Measurements from ENCODE around the gene HYLS1. TPM values are rescaled to one million over a fixed set of nuclear protein-coding genes. Genes with fewer than 3 reads are reported as not detected.

Gene HYLS1
- total RNA-seq, 2 experiments from 2014 or later = 7.2 to 9.3 TPM

GRCh38 chr11:125945011-125945796 lies 57.7 kb downstream of the HYLS1 start:
- Mint-ChIP-seq H3K36me3 (ENCODE audit: low read depth) (no peaks in the 10 kb centered on the region), H3K4me3 (no peak overlapping the region), H3K27ac (no peak overlapping the region), H3K9me3 (ENCODE audit: low read depth) (no peaks in the 10 kb centered on the region), H3K4me1 (peaks cover 5% of the 10 kb centered on the region), H3K27me3 (no peaks in the 10 kb centered on the region)
- DNase-seq = no peak
- no peak for ATAC-seq
- intact Hi-C loops (cut with DNase I, micrococcal nuclease) = no loop called here
- CTCF ChIA-PET = interaction anchor here (0.5 to 4.2 kb wide), 2 partner anchors 194 to 248 kb away, joined by 3 to 25 read pairs; no protein-coding TSS in a partner anchor
- POLR2A ChIA-PET = no interaction called here

DNA sequence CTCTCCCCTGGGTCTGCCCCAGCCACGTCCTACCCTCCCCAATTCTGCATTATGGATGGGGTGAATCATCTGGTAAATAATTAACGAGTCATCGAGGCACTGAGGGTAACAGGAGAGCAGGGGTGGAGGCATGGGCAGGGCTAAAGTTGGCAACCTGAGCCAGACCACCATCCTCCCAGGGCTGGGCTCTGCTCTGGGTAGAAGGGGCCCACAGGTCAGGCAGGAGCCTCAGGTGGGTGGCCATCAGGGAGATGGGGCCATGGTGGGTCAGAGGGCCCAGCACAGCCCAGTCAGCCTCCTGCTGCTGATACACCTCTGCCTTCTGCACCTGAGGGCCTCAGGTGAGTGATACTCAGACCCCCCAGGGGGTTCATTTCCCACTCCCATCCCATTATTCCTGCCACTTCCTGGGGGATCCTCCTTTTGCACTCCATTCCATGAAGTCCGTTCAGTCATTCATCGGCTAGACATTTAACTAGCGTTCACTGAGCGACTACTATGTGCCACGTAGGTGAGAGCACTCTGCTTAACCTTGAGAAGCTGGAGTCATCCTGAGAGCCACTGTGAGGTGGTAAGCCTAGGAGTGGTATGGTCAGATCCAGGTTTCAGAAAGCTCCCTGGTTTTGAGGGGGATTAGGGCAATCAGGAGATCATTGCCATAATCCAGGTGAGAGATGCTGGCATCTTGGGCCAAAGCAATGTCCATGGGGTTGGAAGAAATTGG lies 58.5 kb downstream of the HYLS1 start, which contains the start of gene VSIG10L2:
TSS of gene VSIG10L2 (plus strand) at position 248 of the 724 bp plus-strand sequence. CDS start at position 260, 12 bp downstream.
- no peak for ATAC-seq
- ChIA-PET POLR2A (no interaction called here), CTCF (no interaction called here)
- no peaks in the 10 kb centered on the region for H3K9me3 Mint-ChIP-seq (ENCODE audit: low read depth)
- intact Hi-C loops (cut with DNase I, micrococcal nuclease) = no loop called here
- H3K27ac Mint-ChIP-seq = no peak within 1 kb of the TSS
- no peak within 1 kb of the TSS for H3K4me3 Mint-ChIP-seq
- H3K4me1 Mint-ChIP-seq = peaks cover 5% of the 10 kb centered on the region
- no peak for DNase-seq
- H3K36me3 Mint-ChIP-seq (ENCODE audit: low read depth) = no peaks in the 10 kb centered on the region
- H3K27me3 Mint-ChIP-seq = no peaks in the 10 kb centered on the region

- CTCF ChIA-PET = no interaction called here
- no peak for DNase-seq
- POLR2A ChIA-PET = no interaction called here
Observed at GRCh38 chr11:125946712-125947418, 59.4 kb downstream of the HYLS1 start.

GRCh38 chr11:125947419-125948277 lies 60.2 kb downstream of the HYLS1 start:
- Mint-ChIP-seq H3K4me3 (no peak overlapping the region), H3K27ac (no peak overlapping the region), H3K4me1 (no peaks in the 10 kb centered on the region), H3K36me3 (ENCODE audit: low read depth) (no peaks in the 10 kb centered on the region), H3K27me3 (peaks cover 4% of the 10 kb centered on the region), H3K9me3 (ENCODE audit: low read depth) (no peaks in the 10 kb centered on the region)
- POLR2A ChIA-PET = no interaction called here
- ATAC-seq (no peak), DNase-seq (no peak)
- intact Hi-C loops (cut with DNase I, micrococcal nuclease) = no loop called here
- CTCF ChIA-PET = interaction anchor here (0.5 kb wide), 1 partner anchor 272 kb away, joined by 3 read pairs; no protein-coding TSS in a partner anchor

More at GRCh38 chr11:125946712-125947418, 59.4 kb downstream of the HYLS1 start:
- Mint-ChIP-seq H3K27me3 (peaks cover 4% of the 10 kb centered on the region), H3K4me1 (peaks cover 5% of the 10 kb centered on the region), H3K36me3 (ENCODE audit: low read depth) (no peaks in the 10 kb centered on the region), H3K9me3 (ENCODE audit: low read depth) (no peaks in the 10 kb centered on the region), H3K27ac (no peak overlapping the region), H3K4me3 (no peak overlapping the region)
- intact Hi-C loops (cut with DNase I, micrococcal nuclease) = no loop called here
- no peak for ATAC-seq

- ChIA-PET POLR2A (no interaction called here), CTCF (interaction anchor here (0.5 kb wide), 1 partner anchor 271 kb away, joined by 3 read pairs; no protein-coding TSS in a partner anchor)
- Mint-ChIP-seq H3K4me1 (no peaks in the 10 kb centered on the region), H3K9me3 (ENCODE audit: low read depth) (no peaks in the 10 kb centered on the region), H3K27ac (no peak overlapping the region), H3K27me3 (peaks cover 4% of the 10 kb centered on the region), H3K36me3 (ENCODE audit: low read depth) (no peaks in the 10 kb centered on the region), H3K4me3 (no peak overlapping the region)
- intact Hi-C loops (cut with DNase I, micrococcal nuclease) = no loop called here
- no peak for DNase-seq
- ATAC-seq = no peak
Observed at GRCh38 chr11:125948278-125949051, 61.0 kb downstream of the HYLS1 start.

GRCh38 chr11:125949271-125950177 lies 62.1 kb downstream of the HYLS1 start:
- ChIA-PET POLR2A (no interaction called here), CTCF (no interaction called here)
- ATAC-seq (no peak), DNase-seq (no peak)
- peaks cover 4% of the 10 kb centered on the region for H3K27me3 Mint-ChIP-seq
- H3K36me3 Mint-ChIP-seq (ENCODE audit: low read depth) = no peaks in the 10 kb centered on the region
- H3K4me1 Mint-ChIP-seq = no peaks in the 10 kb centered on the region
- no peak overlapping the region for H3K4me3 Mint-ChIP-seq
- no peaks in the 10 kb centered on the region for H3K9me3 Mint-ChIP-seq (ENCODE audit: low read depth)
- no peak overlapping the region for H3K27ac Mint-ChIP-seq
- intact Hi-C loops (cut with DNase I, micrococcal nuclease) = no loop called here

DNA sequence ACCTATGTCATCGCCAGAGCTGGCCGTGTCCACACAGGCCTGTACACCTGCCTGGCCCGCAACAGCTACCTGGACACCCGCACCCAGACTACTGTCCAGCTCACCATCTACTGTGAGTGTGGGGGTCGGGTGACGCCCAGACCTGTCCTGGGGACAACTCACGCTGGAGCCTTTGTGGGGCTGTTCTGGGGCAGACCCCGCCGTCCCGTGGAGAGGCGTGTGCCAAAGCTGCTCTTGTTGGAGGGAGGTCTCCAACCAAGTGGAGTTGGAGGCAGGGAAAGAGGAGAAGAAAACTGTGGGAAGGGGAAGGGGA lies 62.7 kb downstream of the HYLS1 start:
- no peak for ATAC-seq
- CTCF ChIA-PET = no interaction called here
- no peak overlapping the region for H3K4me3 Mint-ChIP-seq
- intact Hi-C loops (cut with DNase I, micrococcal nuclease) = no loop called here
- no peaks in the 10 kb centered on the region for H3K9me3 Mint-ChIP-seq (ENCODE audit: low read depth)
- H3K27ac Mint-ChIP-seq = no peak overlapping the region
- peaks cover 4% of the 10 kb centered on the region for H3K27me3 Mint-ChIP-seq
- no peaks in the 10 kb centered on the region for H3K4me1 Mint-ChIP-seq
- H3K36me3 Mint-ChIP-seq (ENCODE audit: low read depth) = no peaks in the 10 kb centered on the region
- POLR2A ChIA-PET = interaction anchor here (0.8 kb wide), 1 partner anchor 134 kb away, joined by 3 read pairs; no protein-coding TSS in a partner anchor
- DNase-seq = no peak

Other genes with a start within 250 kb of the HYLS1 start
- not detected for gene ACRV1, start 206.8 kb upstream of the HYLS1 start, total RNA-seq
- gene PATE1, start 141.4 kb upstream of the HYLS1 start, total RNA-seq = not detected
- gene PATE2, start 108.8 kb upstream of the HYLS1 start, total RNA-seq = under 1 TPM in 1 of 2 experiments, not detected in 1; 0.16 TPM
- gene PATE3, start 99.5 kb upstream of the HYLS1 start, total RNA-seq = not detected
- not detected for gene PATE4, start 54.4 kb upstream of the HYLS1 start, total RNA-seq
- gene PUS3, start 15.5 kb downstream of the HYLS1 start, total RNA-seq = 10 to 100 TPM; 14.3 to 19.9 TPM
- gene DDX25, start 16.8 kb downstream of the HYLS1 start, total RNA-seq = not detected
- not detected for gene VSIG10L2, start 58.4 kb downstream of the HYLS1 start, total RNA-seq
- gene CDON, start 175.2 kb downstream of the HYLS1 start, total RNA-seq = 1 to 10 TPM; 1.8 to 3.2 TPM

All from activated CD4-positive, alpha-beta T cell treated with anti-CD3 and anti-CD28 coated beads for 36 hours (primary cell).